ENCODE results near the gene SCUBE3.

- TF ChIP-seq POLR2AphosphoS5 (IDR thresholded peaks at IDR 0.05; ENCODE audit: low read depth) (no peak), CTCF (IDR thresholded peaks at IDR 0.05; ENCODE audit: insufficient read depth, low read length) (no peak)
These were observed 21.1 kb downstream of the SCUBE3 start for GRCh38 chr6:35234901-35235300.

Measured in HL-60 (cell line).